Measurements from ENCODE around the gene PDGFRB.

- TF ChIP-seq CTCF (IDR thresholded peaks at IDR 0.05; ENCODE audit: insufficient read depth, low read length): no peak
- TF ChIP-seq POLR2AphosphoS5 (IDR thresholded peaks at IDR 0.05; ENCODE audit: low read depth): no peak
Observed at GRCh38 chr5:150068071-150068470, 87.6 kb downstream of the PDGFRB start.

Measured in HL-60 (cell line).